Lung (tissue), 12 donors: ENCODE results near the gene ARAP2. TPM values are rescaled to one million over a fixed set of nuclear protein-coding genes. Genes with fewer than 3 reads are reported as not detected.

Source experiments
- ATAC-seq: fragments of 200-7000 bp; cut with Tn5 transposase; one replicate; pipeline ENCODE4 v1.9.1; 2020; ENCODE audit warnings: moderate number of reproducible peaks; ENCODE audit not compliant: insufficient read depth, low FRiP score
- DNase-seq, 3 donors: peaks; one replicate each; pipeline ENCODE4 v3.0.0-alpha.2; 2013 to 2017
- H3K27ac ChIP-seq, 2 donors: one replicate each; pipeline ENCODE4 v1.5.1; 2013; ENCODE audit warnings: mild to moderate bottlenecking in 2 of 2, moderate library complexity in 2 of 2, control low read depth in 1 of 2, inconsistent platforms in 1 of 2, low read depth in 1 of 2, low read length in 1 of 2
- H3K27me3 ChIP-seq, 3 donors: one replicate each; pipeline ENCODE4 v1.5.1; 2013; ENCODE audit warnings: low read length in 2 of 3; ENCODE audit not compliant: control insufficient read depth in 3 of 3, insufficient read depth in 3 of 3
- H3K36me3 ChIP-seq, 4 donors: one replicate each; pipeline ENCODE4 v1.5.1; 2013; ENCODE audit warnings: low read length in 4 of 4, mild to moderate bottlenecking in 1 of 4, moderate library complexity in 1 of 4; ENCODE audit not compliant: control insufficient read depth in 4 of 4, insufficient read depth in 4 of 4
- H3K4me1 ChIP-seq, 5 donors: one replicate each; pipeline ENCODE4 v1.5.1; 2013; ENCODE audit warnings: low read length in 5 of 5, mild to moderate bottlenecking in 2 of 5, moderate library complexity in 1 of 5; ENCODE audit not compliant: control insufficient read depth in 5 of 5, insufficient read depth in 5 of 5
- H3K4me3 ChIP-seq: one replicate; pipeline ENCODE4 v1.5.1; 2013; ENCODE audit warnings: mild to moderate bottlenecking, control low read depth, moderate library complexity
- H3K9ac ChIP-seq, 2 donors: one replicate each; pipeline ENCODE4 v1.5.1; 2013; ENCODE audit warnings: low read length in 2 of 2, control low read depth in 1 of 2; ENCODE audit not compliant: insufficient read depth in 1 of 2
- H3K9me3 ChIP-seq, 4 donors: one replicate each; pipeline ENCODE4 v1.5.1; 2013; ENCODE audit warnings: low read length in 3 of 4, mild to moderate bottlenecking in 1 of 4, moderate library complexity in 1 of 4; ENCODE audit not compliant: control insufficient read depth in 4 of 4, insufficient read depth in 3 of 4
- WGBS, 2 donors: extraction: QIAGEN DNeasy Blood & Tissue Kit; methylation state at CpG; one replicate each; pipeline ENCODE4 v1.1.7; 2013; 5-methylcytosine and 5-hydroxymethylcytosine counted together
- polyA plus RNA-seq, 2 donors: library from polyadenylated mRNA; stranded (reverse); fragments of 200-250 nt; gene quantifications; one replicate each; pipeline ENCODE4 v1.2.1, GENCODE V29; 2013
- total RNA-seq, 2 donors: library from RNA; depleted of rRNA in 1 of 2; stranded (reverse); fragments of >200 nt in 1 of 2; gene quantifications; one replicate each; pipeline ENCODE4 v1.2.1, GENCODE V29; 2014 to 2021
- TF ChIP-seq, protein P1 (sequence below): IDR thresholded peaks from 2 replicates; pipeline ENCODE4 v1.5.1; 2012; ENCODE audit warnings: mild to moderate bottlenecking; ENCODE audit errors: control extremely low read depth, extremely low read depth
- donor health status: control.
- donor health status: control.
- donor health status: Bipolar disorder and iron deficiency.
- donor health status: healthy.
- donor health status: DM: yes; HTN: yes; CAD: no.

Gene ARAP2
- total and polyA plus RNA-seq, 4 donors, result 5.9 to 77.8 (median 20.2) TPM

DNA sequence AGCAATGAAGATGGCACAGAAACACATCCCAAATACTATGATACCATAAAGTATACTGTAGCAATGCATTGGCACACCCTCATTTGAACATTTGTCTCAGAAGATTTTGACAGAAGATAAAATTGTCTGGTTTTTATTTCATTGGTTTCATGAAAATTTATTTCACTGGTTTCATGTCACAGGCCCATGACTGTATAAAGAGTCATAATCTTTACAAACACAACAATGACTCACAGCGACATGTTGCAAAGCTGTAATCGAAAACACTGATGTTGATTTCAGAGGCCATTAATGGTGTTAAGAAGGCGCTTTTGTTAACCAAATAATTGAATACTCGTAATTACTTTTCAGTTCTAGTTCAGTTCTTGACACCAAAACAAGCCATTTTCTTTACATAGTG, 29.0 kb upstream of the ARAP2 start:
- ATAC-seq (no peak), DNase-seq (no peak)
- Histone ChIP-seq H3K4me1 (no peaks in the 10 kb centered on the region), H3K36me3 (no peaks in the 10 kb centered on the region), H3K9me3 (no peaks in the 10 kb centered on the region), H3K27ac (no peak overlapping the region), H3K4me3 (no peak overlapping the region), H3K9ac (no peak overlapping the region), H3K27me3 (no peaks in the 10 kb centered on the region)
- 91 to 93% methylated on average over 4 of the region's 4 CpGs for WGBS, 2 donors
- TF ChIP-seq, protein P1, sequence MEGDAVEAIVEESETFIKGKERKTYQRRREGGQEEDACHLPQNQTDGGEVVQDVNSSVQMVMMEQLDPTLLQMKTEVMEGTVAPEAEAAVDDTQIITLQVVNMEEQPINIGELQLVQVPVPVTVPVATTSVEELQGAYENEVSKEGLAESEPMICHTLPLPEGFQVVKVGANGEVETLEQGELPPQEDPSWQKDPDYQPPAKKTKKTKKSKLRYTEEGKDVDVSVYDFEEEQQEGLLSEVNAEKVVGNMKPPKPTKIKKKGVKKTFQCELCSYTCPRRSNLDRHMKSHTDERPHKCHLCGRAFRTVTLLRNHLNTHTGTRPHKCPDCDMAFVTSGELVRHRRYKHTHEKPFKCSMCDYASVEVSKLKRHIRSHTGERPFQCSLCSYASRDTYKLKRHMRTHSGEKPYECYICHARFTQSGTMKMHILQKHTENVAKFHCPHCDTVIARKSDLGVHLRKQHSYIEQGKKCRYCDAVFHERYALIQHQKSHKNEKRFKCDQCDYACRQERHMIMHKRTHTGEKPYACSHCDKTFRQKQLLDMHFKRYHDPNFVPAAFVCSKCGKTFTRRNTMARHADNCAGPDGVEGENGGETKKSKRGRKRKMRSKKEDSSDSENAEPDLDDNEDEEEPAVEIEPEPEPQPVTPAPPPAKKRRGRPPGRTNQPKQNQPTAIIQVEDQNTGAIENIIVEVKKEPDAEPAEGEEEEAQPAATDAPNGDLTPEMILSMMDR, result no peak

DNA sequence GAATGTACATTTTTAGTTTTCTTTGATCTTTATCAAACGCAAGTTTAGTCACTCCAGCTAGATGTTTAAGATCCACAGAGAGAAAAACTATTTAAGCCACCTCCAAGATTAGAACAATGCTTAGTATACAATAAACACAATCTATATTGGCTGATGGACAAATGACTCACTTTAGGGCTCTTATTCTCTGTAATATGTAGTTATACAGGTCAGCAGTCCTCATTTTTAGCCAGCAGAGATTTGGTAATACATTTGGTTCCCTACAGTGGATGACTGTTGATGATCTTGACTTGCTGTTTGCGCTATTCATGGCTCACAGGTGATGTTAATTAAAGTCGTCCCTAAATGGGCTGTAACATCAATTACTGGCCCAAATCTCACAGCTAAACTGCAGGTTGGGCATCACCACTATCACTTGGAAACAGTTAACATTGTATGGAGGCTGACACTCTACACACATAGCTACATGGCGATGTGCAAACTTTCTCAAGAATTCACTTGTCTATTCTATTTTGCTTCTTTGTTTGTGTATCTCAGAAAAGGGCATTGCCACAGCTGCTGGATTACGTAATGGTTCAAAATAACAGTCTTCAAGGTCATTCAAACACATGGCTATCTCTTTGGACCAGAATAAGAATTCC, 25.3 kb upstream of the ARAP2 start:
- Histone ChIP-seq H3K9ac (no peak overlapping the region), H3K27me3 (no peaks in the 10 kb centered on the region), H3K27ac (no peak overlapping the region), H3K36me3 (no peaks in the 10 kb centered on the region), H3K4me3 (no peak overlapping the region), H3K4me1 (no peaks in the 10 kb centered on the region), H3K9me3 (no peaks in the 10 kb centered on the region)
- no peak for DNase-seq
- TF ChIP-seq, protein P1, result no peak
- WGBS, 2 donors, result 78 to 92% methylated on average over 5 of the region's 5 CpGs
- ATAC-seq, result no peak

GRCh38 chr4:36269101-36269500, 24.8 kb upstream of the ARAP2 start:
- H3K36me3 ChIP-seq, result no peaks in the 10 kb centered on the region
- DNase-seq (peak in 2 of 3 donors; percentile 25 to 30), ATAC-seq (no peak)
- TF ChIP-seq, protein P1, result no peak
- WGBS, 2 donors, result 86 to 93% methylated on average over 4 of the region's 4 CpGs
- H3K4me1 ChIP-seq, result no peaks in the 10 kb centered on the region
- no peaks in the 10 kb centered on the region for H3K9me3 ChIP-seq
- no peak overlapping the region for H3K27ac ChIP-seq
- no peak overlapping the region for H3K4me3 ChIP-seq
- no peaks in the 10 kb centered on the region for H3K27me3 ChIP-seq
- H3K9ac ChIP-seq, result no peak overlapping the region
